ENCODE data around the gene ANO4. TPM values are rescaled to one million over a fixed set of nuclear protein-coding genes. Genes with fewer than 3 reads are reported as not detected.

The ANO4 gene
- total and polyA plus RNA-seq, 8 donors = 2.0 to 6.9 (median 4.7) TPM; not detected in 1

- Histone ChIP-seq H3K4me3 (no peak overlapping the region), H3K27me3 (no peaks in the 10 kb centered on the region), H3K9me3 (no peaks in the 10 kb centered on the region), H3K27ac (no peak overlapping the region), H3K36me3 (no peaks in the 10 kb centered on the region), H3K4me1 (no peaks in the 10 kb centered on the region)
- no peak for TF ChIP-seq CTCF (IDR thresholded peaks at IDR 0.05)
- intact Hi-C loops (cut with DNase I) = no loop called here
- ATAC-seq = no peak
- DNase-seq = no peak
These were observed 246.4 kb downstream of the ANO4 start for GRCh38 chr12:101040936-101041335.

DNA sequence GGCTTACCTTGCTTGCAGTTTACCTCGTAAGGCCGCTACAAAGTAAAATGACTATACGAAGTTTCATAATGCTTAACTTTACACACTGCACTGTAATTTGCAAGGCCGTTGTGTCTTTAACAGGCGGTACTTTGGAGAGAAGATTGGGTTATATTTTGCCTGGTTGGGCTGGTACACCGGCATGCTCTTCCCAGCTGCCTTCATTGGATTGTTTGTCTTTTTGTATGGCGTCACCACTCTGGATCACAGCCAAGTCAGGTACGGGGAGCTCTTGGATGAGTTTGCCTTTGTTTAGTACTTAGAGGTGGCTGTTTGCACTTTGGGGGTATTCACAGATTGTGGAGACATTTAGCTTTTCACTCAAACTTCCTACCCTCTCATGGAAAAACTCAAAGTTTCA is 247.6 kb downstream of the ANO4 start:
- H3K36me3 ChIP-seq = no peaks in the 10 kb centered on the region
- H3K4me1 ChIP-seq = no peaks in the 10 kb centered on the region
- ATAC-seq = no peak
- no peak for TF ChIP-seq CTCF (IDR thresholded peaks at IDR 0.05)
- H3K27me3 ChIP-seq = no peaks in the 10 kb centered on the region
- no peak for DNase-seq
- intact Hi-C loops (cut with DNase I) = no loop called here
- H3K27ac ChIP-seq = no peak overlapping the region
- H3K4me3 ChIP-seq = no peak overlapping the region
- no peaks in the 10 kb centered on the region for H3K9me3 ChIP-seq

DNA sequence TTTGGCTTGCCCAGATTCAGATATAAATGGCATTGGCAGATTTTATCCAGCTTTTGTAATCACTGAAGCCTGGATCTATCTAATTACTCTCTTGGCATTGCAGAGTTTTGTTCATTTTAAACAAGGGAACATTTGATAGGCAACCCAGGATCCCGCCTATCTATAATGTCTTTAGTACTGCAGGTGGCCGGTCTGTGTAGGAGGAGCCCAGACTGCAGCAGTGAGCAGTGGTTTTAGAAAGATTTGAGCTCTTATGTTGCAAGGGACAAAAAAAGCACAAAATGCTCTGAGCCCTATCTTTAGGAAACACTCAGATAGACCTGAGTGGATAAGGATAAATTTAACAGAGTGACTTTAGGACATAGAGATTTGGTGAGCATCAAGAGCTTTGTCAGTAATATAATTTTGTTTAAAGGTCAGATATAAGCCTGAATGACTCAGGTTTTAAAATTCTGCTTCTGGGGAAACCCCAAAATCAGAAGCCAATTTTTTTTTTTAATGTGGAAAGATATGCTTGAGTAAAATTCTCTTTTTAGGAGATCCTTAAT is 250.0 kb downstream of the ANO4 start:
- ATAC-seq = no peak
- H3K9me3 ChIP-seq = no peaks in the 10 kb centered on the region
- DNase-seq = no peak
- no peak for TF ChIP-seq CTCF (IDR thresholded peaks at IDR 0.05)
- H3K36me3 ChIP-seq = no peaks in the 10 kb centered on the region
- no peak overlapping the region for H3K4me3 ChIP-seq
- no peaks in the 10 kb centered on the region for H3K4me1 ChIP-seq
- no peak overlapping the region for H3K27ac ChIP-seq
- intact Hi-C loops (cut with DNase I) = no loop called here
- H3K27me3 ChIP-seq = no peaks in the 10 kb centered on the region

DNA sequence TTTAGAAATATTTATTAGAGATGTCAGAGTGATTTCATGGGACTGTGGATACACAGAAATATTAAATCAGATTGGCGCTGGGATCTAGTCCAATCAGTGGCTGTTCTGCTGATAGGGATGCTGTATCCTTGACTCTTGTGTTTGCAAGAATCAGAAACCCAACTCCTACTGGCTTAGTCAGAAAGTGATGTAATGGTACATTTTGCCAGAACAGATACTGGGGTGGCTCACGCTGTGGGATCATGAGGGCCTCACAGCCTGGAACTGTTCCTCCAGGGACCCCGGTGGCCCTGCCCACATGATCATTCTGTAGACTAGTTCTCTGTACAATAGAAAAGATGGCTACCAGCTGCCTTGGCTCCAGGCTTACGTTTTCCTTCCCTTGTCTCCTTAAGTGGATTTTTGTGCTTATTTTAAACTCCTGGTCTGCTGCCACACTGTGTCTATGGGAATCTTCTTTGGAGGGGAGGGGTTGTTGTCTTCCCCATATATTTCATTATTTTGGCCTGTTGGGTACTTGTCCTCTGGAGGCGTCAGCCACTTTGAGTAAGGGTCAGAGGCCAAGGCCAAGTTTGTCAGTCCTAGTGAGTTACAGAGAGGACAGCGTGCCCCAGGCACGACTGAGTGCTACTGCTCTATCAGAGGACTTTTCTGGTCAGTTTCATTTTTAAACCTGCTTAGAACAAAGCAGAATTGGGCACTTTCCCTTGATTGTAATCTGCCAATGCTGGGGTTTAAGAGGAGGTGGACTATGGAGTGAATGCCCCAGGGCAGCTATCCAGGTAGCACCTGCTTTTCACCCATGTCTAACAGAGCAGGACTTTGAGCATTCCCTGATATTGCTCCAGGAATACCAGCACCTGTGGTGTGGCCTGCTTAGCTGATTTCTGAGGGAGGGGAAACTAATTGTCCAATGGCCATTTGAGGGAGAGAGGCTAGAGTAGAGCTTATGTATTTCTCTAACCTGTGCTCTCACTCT is 251.2 kb downstream of the ANO4 start:
- intact Hi-C loops (cut with DNase I) = no loop called here
- DNase-seq (no peak), ATAC-seq (no peak)
- H3K9me3 ChIP-seq = no peaks in the 10 kb centered on the region
- no peak overlapping the region for H3K27ac ChIP-seq
- TF ChIP-seq CTCF (IDR thresholded peaks at IDR 0.05) = no peak
- H3K36me3 ChIP-seq = no peaks in the 10 kb centered on the region
- H3K27me3 ChIP-seq = no peaks in the 10 kb centered on the region
- no peak overlapping the region for H3K4me3 ChIP-seq
- H3K4me1 ChIP-seq = no peaks in the 10 kb centered on the region

DNA sequence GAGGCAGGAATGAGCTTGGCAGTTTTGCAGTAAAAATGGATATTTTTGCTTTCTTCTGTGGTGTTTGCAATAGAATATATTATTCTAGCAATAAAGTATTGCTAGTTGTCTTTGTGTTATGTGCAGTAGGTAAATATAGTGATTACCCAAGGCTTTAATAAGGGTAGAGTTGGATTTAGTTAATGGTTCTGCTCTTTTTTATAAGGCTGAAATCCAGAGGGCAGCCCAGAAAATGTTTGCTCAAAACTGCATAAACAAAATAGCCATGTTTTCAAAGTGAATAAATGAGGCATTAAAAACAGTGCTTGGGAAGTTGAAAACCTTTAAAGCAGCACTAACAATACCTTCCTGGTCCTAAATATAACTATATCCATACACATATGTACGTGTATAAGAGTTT is 253.1 kb downstream of the ANO4 start:
- H3K9me3 ChIP-seq = no peaks in the 10 kb centered on the region
- no peak for ATAC-seq
- H3K27ac ChIP-seq = no peak overlapping the region
- no peaks in the 10 kb centered on the region for H3K27me3 ChIP-seq
- no peak for TF ChIP-seq CTCF (IDR thresholded peaks at IDR 0.05)
- H3K4me3 ChIP-seq = no peak overlapping the region
- H3K4me1 ChIP-seq = no peaks in the 10 kb centered on the region
- intact Hi-C loops (cut with DNase I) = no loop called here
- no peak for DNase-seq
- H3K36me3 ChIP-seq = no peaks in the 10 kb centered on the region
